ENCODE data around the gene IFITM1.
"Not testable (repeated sequence)": the region's sequence is repeated elsewhere in the genome, so short reads cannot be mapped to it uniquely, and the experiment has no call there.

- not testable (repeated sequence) for TF ChIP-seq CTCF (IDR thresholded peaks at IDR 0.05; ENCODE audit: insufficient read depth, low read depth, low read length); EZH2 (IDR thresholded peaks at IDR 0.05; ENCODE audit: insufficient read depth, low read length)
Measured at GRCh38 chr11:333616-334263, 19.9 kb downstream of the IFITM1 start.
